Astrocyte (in vitro differentiated cells and primary cell): ENCODE measurements around the gene PRRC2C.

Source experiments
- CTCF ChIP-seq: IDR thresholded peaks from 2 replicates; pipeline ENCODE4 v1.5.1; 2011; ENCODE audit warnings: low read depth, mild to moderate bottlenecking, inconsistent platforms, low read length, moderate library complexity; ENCODE audit not compliant: insufficient read depth
- EZH2 ChIP-seq: IDR thresholded peaks from 2 replicates; pipeline ENCODE4 v1.6.1; 2012; ENCODE audit warnings: mild to moderate bottlenecking, low read length, inconsistent platforms; ENCODE audit not compliant: insufficient read depth

GRCh38 chr1:171606402-171606941, 121.1 kb downstream of the PRRC2C start:
- TF ChIP-seq CTCF, result no peak
- no peak for TF ChIP-seq EZH2
